T-cell (primary cell): ENCODE data around the gene LTC4S. TPM values are rescaled to one million over a fixed set of nuclear protein-coding genes. Genes with fewer than 3 reads are reported as not detected.

Source experiments
- ATAC-seq, 4 experiments: fragments of 200-7000 bp in 3 of 4; fragments of 150-1000 bp in 1 of 4; cut with Tn5 transposase; replicated peaks in 1 of 4; 1 replicate in 3 of 4; 2 replicates in 1 of 4; pipeline ENCODE4 v1.10.0; 2021; ENCODE audit warnings: moderate library complexity in 3 of 4, mild to moderate bottlenecking in 2 of 4, moderate number of reproducible peaks in 1 of 4
- CTCF ChIA-PET, 2 donors: fragments of 300-600 bp; sonication (Branson Sonifier 250); formaldehyde crosslinking; loops; one replicate each; lab custom pipeline; 2022; ENCODE audit warnings: antibody characterized with exemption in 2 of 2; lab: Charles Lee
- POLR2A ChIA-PET, 2 donors: fragments of 300-600 bp; sonication (Branson Sonifier 250); formaldehyde crosslinking; loops; one replicate each; lab custom pipeline; 2022; ENCODE audit warnings: antibody characterized with exemption in 2 of 2; lab: Charles Lee
- DNase-seq, 35 experiments: peaks; one replicate each; pipeline versions ENCODE4 v3.0.0 to v3.0.0-alpha.2; 2013 to 2023
- H3K27ac ChIP-seq: one replicate; pipeline ENCODE4 v1.5.1; 2013; ENCODE audit warnings: low read length
- H3K27me3 ChIP-seq, 2 experiments: replicated peaks in 1 of 2; 1 replicate in 1 of 2; 2 replicates in 1 of 2; pipeline versions ENCODE4 v1.6.1 to v1.7.0; 2013; ENCODE audit warnings: low read length in 1 of 2, mixed read lengths in 1 of 2; ENCODE audit not compliant: control insufficient read depth in 2 of 2, insufficient read depth in 2 of 2; ENCODE audit errors: extremely low read depth in 1 of 2
- H3K36me3 ChIP-seq, 2 donors: 1 replicate in 1 of 2; 2 replicates in 1 of 2; pipeline versions ENCODE4 v1.6.1 to v1.7.0; 2013; ENCODE audit warnings: low read length in 1 of 2; ENCODE audit not compliant: control insufficient read depth in 2 of 2, insufficient read depth in 1 of 2; ENCODE audit errors: extremely low read depth in 1 of 2
- H3K4me1 ChIP-seq, 2 experiments: 1 replicate in 1 of 2; 2 replicates in 1 of 2; pipeline versions ENCODE4 v1.6.1 to v1.7.0; 2013; ENCODE audit warnings: low read length in 2 of 2, mixed read lengths in 1 of 2; ENCODE audit not compliant: insufficient read depth in 2 of 2, control insufficient read depth in 1 of 2; ENCODE audit errors: extremely low read depth in 1 of 2
- H3K4me3 ChIP-seq, 2 donors: 1 replicate in 1 of 2; 2 replicates in 1 of 2; pipeline versions ENCODE4 v1.5.1 to v1.7.0; 2013; ENCODE audit warnings: mild to moderate bottlenecking in 2 of 2, low read length in 1 of 2, moderate library complexity in 1 of 2; ENCODE audit not compliant: control insufficient read depth in 1 of 2; ENCODE audit errors: extremely low read depth in 1 of 2
- H3K9me3 ChIP-seq: 2 replicates; pipeline ENCODE4 v1.7.0; 2013
- H3K27ac Mint-ChIP-seq, 2 donors: one replicate each; pipeline ENCODE4 v1.8.0; 2020 to 2021; ENCODE audit warnings: mild to moderate bottlenecking in 2 of 2, mixed read lengths in 2 of 2
- H3K27me3 Mint-ChIP-seq, 2 donors: one replicate each; pipeline ENCODE4 v1.8.0; 2021 to 2022; ENCODE audit warnings: mixed read lengths in 2 of 2
- H3K36me3 Mint-ChIP-seq: one replicate; pipeline ENCODE4 v1.8.0; 2021; ENCODE audit warnings: mixed read lengths
- H3K4me1 Mint-ChIP-seq, 3 donors: one replicate each; pipeline ENCODE4 v1.8.0; 2020 to 2022; ENCODE audit warnings: mixed read lengths in 3 of 3, mild to moderate bottlenecking in 1 of 3
- H3K4me3 Mint-ChIP-seq, 3 donors: one replicate each; pipeline ENCODE4 v1.8.0; 2020 to 2022; ENCODE audit warnings: mild to moderate bottlenecking in 3 of 3, mixed read lengths in 3 of 3, moderate library complexity in 3 of 3
- H3K9me3 Mint-ChIP-seq, 3 donors: one replicate each; pipeline ENCODE4 v1.8.0; 2020 to 2022; ENCODE audit warnings: mixed read lengths in 3 of 3
- WGBS: methylation state at CpG from one replicate; pipeline ENCODE4 v1.1.5; 2013; ENCODE audit warnings: missing lambda C conversion rate; ENCODE audit not compliant: insufficient coverage; 5-methylcytosine and 5-hydroxymethylcytosine counted together
- total RNA-seq, 35 experiments: library from RNA in 6 of 35; stranded (reverse) in 6 of 35; fragments of 120-200 nt in 1 of 35; gene quantifications; one replicate each; pipeline versions ENCODE4 v1.2.1 to v1.2.4 and lab custom pipeline; 2013 to 2026

Gene LTC4S
- total RNA-seq, 5 donors from 2014 or later (not counting 1 experiment from before 2014, with no cell fraction given), result 3.6 to 12.6 (median 8.1) TPM

DNA sequence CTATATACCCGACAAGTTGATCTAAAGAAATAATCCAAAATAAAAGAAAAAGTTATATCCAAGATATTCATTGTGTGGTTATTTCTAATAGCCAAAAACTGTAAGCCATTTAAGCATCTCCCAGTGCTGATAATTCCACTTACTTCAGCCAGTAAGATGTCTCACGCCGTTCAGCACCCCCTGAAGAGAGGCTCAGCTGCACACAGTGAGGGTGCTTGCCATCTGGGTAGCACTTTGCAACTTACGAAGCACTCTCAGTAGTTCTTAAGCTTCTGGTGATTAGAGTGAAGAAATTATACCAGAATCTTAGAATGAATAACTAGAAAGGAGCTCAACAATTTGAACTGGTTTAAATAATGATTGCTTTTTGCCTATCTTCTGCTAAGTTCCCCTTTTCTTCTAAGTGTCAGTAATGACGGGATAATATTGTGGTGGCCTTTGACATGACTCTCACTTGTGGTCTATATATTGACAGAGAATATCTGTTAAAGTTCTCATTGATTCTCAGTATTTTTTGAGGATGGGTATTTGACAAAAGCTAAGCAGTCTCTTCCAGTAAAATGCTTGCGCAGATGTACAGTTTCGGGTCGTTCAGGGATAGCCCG is 26.2 kb upstream of the LTC4S start:
- POLR2A ChIA-PET, result no interaction called here
- no peak overlapping the region for H3K27ac ChIP-seq

GRCh38 chr5:179768326-179769085 is 25.3 kb upstream of the LTC4S start:
- H3K27ac ChIP-seq, result no peak overlapping the region
- CTCF ChIA-PET, result no interaction called here
- Mint-ChIP-seq H3K27ac (no peak overlapping the region), H3K9me3 (no peaks in the 10 kb centered on the region), H3K27me3 (no peaks in the 10 kb centered on the region), H3K4me1 (peaks cover 14 to 26% (median 16%) of the 10 kb centered on the region in 3 donors), H3K36me3 (peaks cover 59% of the 10 kb centered on the region), H3K4me3 (no peak overlapping the region)
- POLR2A ChIA-PET, result no interaction called here
- no peaks in the 10 kb centered on the region for H3K27me3 ChIP-seq
- peaks cover 0 to 8% of the 10 kb centered on the region in 2 experiments for H3K4me1 ChIP-seq
- H3K4me3 ChIP-seq, result no peak overlapping the region
- H3K36me3 ChIP-seq, result peaks cover 19 to 73% of the 10 kb centered on the region in 2 donors
- DNase-seq (no peak), ATAC-seq (no peak)
- no peaks in the 10 kb centered on the region for H3K9me3 ChIP-seq
- 96% methylated on average over 10 of the region's 18 CpGs for WGBS

More for the DNA sequence above, 26.2 kb upstream of the LTC4S start:
- no peaks in the 10 kb centered on the region for H3K9me3 ChIP-seq
- no peak overlapping the region for H3K4me3 ChIP-seq
- H3K27ac Mint-ChIP-seq, result no peak overlapping the region
- peaks cover 51% of the 10 kb centered on the region for H3K36me3 Mint-ChIP-seq
- peaks cover 14 to 64% of the 10 kb centered on the region in 2 donors for H3K36me3 ChIP-seq
- peaks cover 21 to 35% (median 25%) of the 10 kb centered on the region in 3 donors for H3K4me1 Mint-ChIP-seq
- 98% methylated on average over 7 of the region's 9 CpGs for WGBS
- H3K4me3 Mint-ChIP-seq, result no peak overlapping the region
- no peak for DNase-seq
- CTCF ChIA-PET, result interaction anchor here (0.5 to 1.4 kb wide), 6 partner anchors 13 to 79 kb away, joined by 3 to 7 read pairs (median 4); no protein-coding TSS in a partner anchor
- H3K27me3 Mint-ChIP-seq, result no peaks in the 10 kb centered on the region
- H3K4me1 ChIP-seq, result peaks cover 3 to 11% of the 10 kb centered on the region in 2 experiments
- H3K9me3 Mint-ChIP-seq, result no peaks in the 10 kb centered on the region
- no peak for ATAC-seq
- no peaks in the 10 kb centered on the region for H3K27me3 ChIP-seq

- Histone ChIP-seq H3K9me3 (no peaks in the 10 kb centered on the region), H3K4me1 (peaks cover 0 to 4% of the 10 kb centered on the region in 2 experiments), H3K4me3 (no peak overlapping the region), H3K36me3 (peaks cover 27 to 80% of the 10 kb centered on the region in 2 donors), H3K27ac (no peak overlapping the region), H3K27me3 (no peaks in the 10 kb centered on the region)
- POLR2A ChIA-PET, result interaction anchor here in 1 of 2 donors (0.7 kb wide), 1 partner anchor 33 kb away, joined by 4 read pairs; no protein-coding TSS in a partner anchor
- CTCF ChIA-PET, result no interaction called here
- H3K27me3 Mint-ChIP-seq, result no peaks in the 10 kb centered on the region
- peaks cover 6 to 20% (median 10%) of the 10 kb centered on the region in 3 donors for H3K4me1 Mint-ChIP-seq
- no peak overlapping the region for H3K4me3 Mint-ChIP-seq
- no peak overlapping the region for H3K27ac Mint-ChIP-seq
- no peaks in the 10 kb centered on the region for H3K9me3 Mint-ChIP-seq
- H3K36me3 Mint-ChIP-seq, result peaks cover 65% of the 10 kb centered on the region
- ATAC-seq (no peak), DNase-seq (no peak)
- 97% methylated on average over 5 of the region's 6 CpGs for WGBS
Measured at GRCh38 chr5:179769271-179769670, 24.5 kb upstream of the LTC4S start.

- H3K36me3 ChIP-seq, result peaks cover 30 to 86% of the 10 kb centered on the region in 2 donors
- no peaks in the 10 kb centered on the region for H3K9me3 ChIP-seq
- Mint-ChIP-seq H3K36me3 (peaks cover 69% of the 10 kb centered on the region), H3K27ac (no peak overlapping the region), H3K4me3 (no peak overlapping the region), H3K4me1 (peaks cover 6 to 20% (median 10%) of the 10 kb centered on the region in 3 donors), H3K27me3 (no peaks in the 10 kb centered on the region), H3K9me3 (no peaks in the 10 kb centered on the region)
- no peak for ATAC-seq
- ChIA-PET POLR2A (interaction anchor here (0.7 kb wide), 2 partner anchors 32 to 1146 kb away, joined by 3 to 4 read pairs; no protein-coding TSS in a partner anchor), CTCF (no interaction called here)
- no peak overlapping the region for H3K27ac ChIP-seq
- DNase-seq, result no peak
- no peaks in the 10 kb centered on the region for H3K27me3 ChIP-seq
- H3K4me1 ChIP-seq, result peaks cover 0 to 4% of the 10 kb centered on the region in 2 experiments
- 100% methylated on average over 2 of the region's 5 CpGs for WGBS
- no peak overlapping the region for H3K4me3 ChIP-seq
Measured at GRCh38 chr5:179769796-179770195, 24.0 kb upstream of the LTC4S start.

DNA sequence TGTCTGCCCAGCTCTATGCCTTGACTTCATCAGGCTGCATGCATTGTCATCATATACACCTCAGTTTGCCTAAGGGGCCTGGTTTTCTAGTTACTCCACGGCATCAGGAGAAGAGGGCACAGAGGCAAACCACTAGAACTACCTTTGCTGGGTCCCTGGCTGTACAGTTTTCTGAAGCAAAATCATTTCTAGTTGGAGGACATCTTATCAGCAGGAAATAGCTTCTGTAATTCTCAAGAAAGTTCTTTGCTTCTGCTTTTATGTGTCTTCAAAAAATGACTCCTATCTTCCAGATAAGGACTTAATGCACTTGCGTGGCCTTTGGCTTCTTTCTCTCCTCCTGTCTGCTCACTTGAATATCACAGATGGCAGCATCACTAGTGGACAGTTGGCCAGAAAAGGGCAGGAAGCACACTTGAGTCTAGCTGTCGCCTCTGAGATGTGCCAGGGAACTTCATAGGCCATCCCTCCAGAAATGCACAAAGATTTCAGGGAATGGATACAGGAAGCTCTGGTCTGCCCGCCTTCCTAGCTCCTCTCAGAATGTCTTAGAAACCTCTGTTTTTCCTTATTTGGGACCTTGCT is 22.4 kb upstream of the LTC4S start:
- ATAC-seq, result no peak
- H3K27ac ChIP-seq, result no peak overlapping the region
- no peak overlapping the region for H3K4me3 ChIP-seq
- ChIA-PET CTCF (no interaction called here), POLR2A (interaction anchor here in 1 of 2 donors (0.6 kb wide), 1 partner anchor 163 kb away, joined by 3 read pairs; no protein-coding TSS in a partner anchor)
- H3K27me3 ChIP-seq, result no peaks in the 10 kb centered on the region
- H3K36me3 ChIP-seq, result peaks cover 27 to 87% of the 10 kb centered on the region in 2 donors
- no peak for DNase-seq
- no peaks in the 10 kb centered on the region for H3K27me3 Mint-ChIP-seq
- WGBS, result 87% methylated on average over 4 of the region's 4 CpGs
- no peaks in the 10 kb centered on the region for H3K9me3 ChIP-seq
- H3K36me3 Mint-ChIP-seq, result peaks cover 70% of the 10 kb centered on the region
- H3K4me1 ChIP-seq, result peaks cover 0 to 2% of the 10 kb centered on the region in 2 experiments
- H3K4me1 Mint-ChIP-seq, result peaks cover 0 to 10% (median 2%) of the 10 kb centered on the region in 3 donors
- no peaks in the 10 kb centered on the region for H3K9me3 Mint-ChIP-seq
- H3K4me3 Mint-ChIP-seq, result no peak overlapping the region
- no peak overlapping the region for H3K27ac Mint-ChIP-seq

- Histone ChIP-seq H3K27ac (no peak overlapping the region), H3K9me3 (no peaks in the 10 kb centered on the region), H3K4me3 (no peak overlapping the region), H3K4me1 (no peaks in the 10 kb centered on the region), H3K27me3 (no peaks in the 10 kb centered on the region), H3K36me3 (peaks cover 27 to 85% of the 10 kb centered on the region in 2 donors)
- no CpG with 5 or more reads among the region's 6 CpGs for WGBS
- POLR2A ChIA-PET, result no interaction called here
- H3K27me3 Mint-ChIP-seq, result no peaks in the 10 kb centered on the region
- CTCF ChIA-PET, result no interaction called here
- H3K4me1 Mint-ChIP-seq, result peaks cover 0 to 4% (median 0%) of the 10 kb centered on the region in 3 donors
- ATAC-seq, result no peak
- peaks cover 65% of the 10 kb centered on the region for H3K36me3 Mint-ChIP-seq
- DNase-seq, result no peak
- H3K27ac Mint-ChIP-seq, result no peak overlapping the region
- H3K9me3 Mint-ChIP-seq, result no peaks in the 10 kb centered on the region
- H3K4me3 Mint-ChIP-seq, result no peak overlapping the region
Measured at GRCh38 chr5:179772351-179772750, 21.4 kb upstream of the LTC4S start.
